B cell (primary cell): ENCODE results near the gene SULT2A1.

Experiments used
- EZH2 ChIP-seq: IDR thresholded peaks from 2 replicates; pipeline ENCODE4 v1.6.1; 2012; ENCODE audit warnings: borderline replicate concordance, low read depth, mild to moderate bottlenecking, moderate library complexity, low read length; ENCODE audit not compliant: insufficient read depth, poor library complexity, severe bottlenecking
- TF ChIP-seq, protein P1 (sequence below): fragments of 200-600 bp; IDR thresholded peaks from one replicate; pipeline ENCODE4 v1.8.0; 2022; ENCODE audit warnings: antibody characterized with exemption, mild to moderate bottlenecking

DNA sequence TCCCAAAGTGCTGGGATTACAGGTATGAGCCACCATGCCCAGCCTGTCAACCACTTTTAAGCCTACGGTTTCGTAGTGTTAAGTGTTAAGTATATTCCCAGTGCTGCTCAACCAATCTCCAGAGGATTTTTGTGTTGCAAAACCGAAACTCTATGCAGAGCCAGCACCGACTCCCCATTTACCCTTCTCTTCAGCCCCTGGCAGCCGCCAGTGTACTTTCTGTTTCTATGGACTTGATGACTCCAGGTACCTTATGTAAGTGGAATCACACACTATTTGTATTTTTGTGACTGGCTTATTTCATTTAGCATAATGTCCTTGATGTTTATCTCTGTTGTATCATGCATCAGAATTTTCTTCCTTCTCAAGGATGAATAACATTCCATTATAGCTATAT is 1.1 kb downstream of the SULT2A1 start:
- TF ChIP-seq, protein P1, sequence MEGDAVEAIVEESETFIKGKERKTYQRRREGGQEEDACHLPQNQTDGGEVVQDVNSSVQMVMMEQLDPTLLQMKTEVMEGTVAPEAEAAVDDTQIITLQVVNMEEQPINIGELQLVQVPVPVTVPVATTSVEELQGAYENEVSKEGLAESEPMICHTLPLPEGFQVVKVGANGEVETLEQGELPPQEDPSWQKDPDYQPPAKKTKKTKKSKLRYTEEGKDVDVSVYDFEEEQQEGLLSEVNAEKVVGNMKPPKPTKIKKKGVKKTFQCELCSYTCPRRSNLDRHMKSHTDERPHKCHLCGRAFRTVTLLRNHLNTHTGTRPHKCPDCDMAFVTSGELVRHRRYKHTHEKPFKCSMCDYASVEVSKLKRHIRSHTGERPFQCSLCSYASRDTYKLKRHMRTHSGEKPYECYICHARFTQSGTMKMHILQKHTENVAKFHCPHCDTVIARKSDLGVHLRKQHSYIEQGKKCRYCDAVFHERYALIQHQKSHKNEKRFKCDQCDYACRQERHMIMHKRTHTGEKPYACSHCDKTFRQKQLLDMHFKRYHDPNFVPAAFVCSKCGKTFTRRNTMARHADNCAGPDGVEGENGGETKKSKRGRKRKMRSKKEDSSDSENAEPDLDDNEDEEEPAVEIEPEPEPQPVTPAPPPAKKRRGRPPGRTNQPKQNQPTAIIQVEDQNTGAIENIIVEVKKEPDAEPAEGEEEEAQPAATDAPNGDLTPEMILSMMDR = no peak
- TF ChIP-seq EZH2 = no peak
